T-helper 1 cell treated with Interleukin-12 subunit alpha and Interleukin-12 subunit beta and Interleukin-4 antibody, amounts not matched to agents 30 ng/mL and 1 ng/mL, for 36 hours (primary cell): ENCODE measurements around the gene FAM20C. TPM values are rescaled to one million over a fixed set of nuclear protein-coding genes. Genes with fewer than 3 reads are reported as not detected.
"Not testable (repeated sequence)": the region's sequence is repeated elsewhere in the genome, so short reads cannot be mapped to it uniquely, and the experiment has no call there.

Experiments
- intact Hi-C: fragments of 100-400 bp; cut with micrococcal nuclease; formaldehyde crosslinking; loops from one replicate; pipeline ENCODE4 v1.15.1; 2024
- total RNA-seq: library from RNA; stranded (reverse); gene quantifications from 2 replicates; pipeline ENCODE4 v1.2.3, GENCODE V29; 2022

Gene FAM20C
- total RNA-seq, 1 donor from 2014 or later = not detected

GRCh38 chr7:255721-256361 is 63.5 kb downstream of the FAM20C start:
- intact Hi-C loops = no loop called here

- intact Hi-C loops = no loop called here
These were observed 64.1 kb downstream of the FAM20C start for GRCh38 chr7:256461-256940.

- intact Hi-C loops = no loop called here
These were observed 64.7 kb downstream of the FAM20C start for GRCh38 chr7:256981-257646.

- intact Hi-C loops = no loop called here
These were observed 65.2 kb downstream of the FAM20C start for GRCh38 chr7:257647-257992.

GRCh38 chr7:258476-259190 is 66.3 kb downstream of the FAM20C start:
- intact Hi-C loops = no loop called here

- intact Hi-C loops = no loop called here
These were observed 66.8 kb downstream of the FAM20C start for GRCh38 chr7:259191-259505.

- intact Hi-C loops = no loop called here
These were observed 67.5 kb downstream of the FAM20C start for GRCh38 chr7:259751-260405.

GRCh38 chr7:260441-261281 is 68.3 kb downstream of the FAM20C start:
- intact Hi-C loops = no loop called here

GRCh38 chr7:261341-262250 is 69.2 kb downstream of the FAM20C start:
- intact Hi-C loops = no loop called here

- intact Hi-C loops = no loop called here
These were observed 69.8 kb downstream of the FAM20C start for GRCh38 chr7:262251-262572.

GRCh38 chr7:262631-263311 is 70.4 kb downstream of the FAM20C start:
- intact Hi-C loops = not testable (repeated sequence)

GRCh38 chr7:263483-264351 is 71.3 kb downstream of the FAM20C start:
- intact Hi-C loops = not testable (repeated sequence)

GRCh38 chr7:264541-265191 is 72.3 kb downstream of the FAM20C start:
- intact Hi-C loops = no loop called here

GRCh38 chr7:265192-265997 is 73.0 kb downstream of the FAM20C start:
- intact Hi-C loops = no loop called here

GRCh38 chr7:265998-266850 is 73.9 kb downstream of the FAM20C start:
- intact Hi-C loops = no loop called here
